PFSK-1 (cell line): ENCODE results near the gene PDE3B.

Source experiments
- FOXP2 ChIP-seq: optimal IDR thresholded peaks from 2 replicates; pipeline ENCODE3; 2011; ENCODE audit warnings: borderline replicate concordance, control low read depth, inconsistent platforms; ENCODE audit not compliant: insufficient read depth; ENCODE audit errors: extremely low read length, extremely low read depth
- POLR2AphosphoS5 ChIP-seq: IDR thresholded peaks from 2 replicates; pipeline ENCODE4 v1.6.1; 2012; ENCODE audit warnings: low read depth, mild to moderate bottlenecking, control low read depth, low read length, moderate library complexity
- SIN3A ChIP-seq: IDR thresholded peaks from 2 replicates; pipeline ENCODE4 v1.6.1; 2012; ENCODE audit warnings: mild to moderate bottlenecking, low read length, moderate library complexity, borderline replicate concordance; ENCODE audit not compliant: insufficient read depth
- TAF1 ChIP-seq: IDR thresholded peaks from 2 replicates; pipeline ENCODE4 v1.6.1; 2012; ENCODE audit warnings: low read length, control low read depth, borderline replicate concordance; ENCODE audit not compliant: insufficient read depth
- TF ChIP-seq, protein P1 (sequence below), 2 experiments: IDR thresholded peaks; 2 replicates each; pipeline versions ENCODE4 v1.6.1 to v1.8.0; 2011 to 2012; ENCODE audit warnings: low read depth in 2 of 2, low read length in 2 of 2, control low read depth in 1 of 2, inconsistent platforms in 1 of 2, mild to moderate bottlenecking in 1 of 2, moderate library complexity in 1 of 2; ENCODE audit not compliant: insufficient read depth in 1 of 2

The PDE3B gene

DNA sequence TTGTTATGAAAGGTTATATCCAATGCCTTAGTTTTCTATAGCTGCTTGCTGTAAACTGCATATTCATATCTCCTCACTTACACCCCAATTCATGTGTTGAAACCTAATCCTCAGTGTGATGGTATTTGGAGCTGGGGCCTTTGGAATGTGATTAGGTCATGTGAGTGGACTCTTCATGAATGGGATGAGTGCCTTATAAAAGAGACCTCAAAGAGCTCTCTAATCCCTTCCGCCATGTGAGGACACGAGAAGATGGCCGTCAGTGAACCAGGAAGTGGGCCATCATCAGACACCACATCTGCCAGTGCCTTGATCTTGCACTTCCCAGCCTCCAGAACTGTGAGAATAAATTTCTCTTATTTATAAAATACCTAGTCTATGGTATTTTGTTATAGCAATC, 169.2 kb downstream of the PDE3B start:
- TF ChIP-seq FOXP2 (no peak), TAF1 (no peak), SIN3A (no peak), POLR2AphosphoS5 (no peak)
- TF ChIP-seq, protein P1, sequence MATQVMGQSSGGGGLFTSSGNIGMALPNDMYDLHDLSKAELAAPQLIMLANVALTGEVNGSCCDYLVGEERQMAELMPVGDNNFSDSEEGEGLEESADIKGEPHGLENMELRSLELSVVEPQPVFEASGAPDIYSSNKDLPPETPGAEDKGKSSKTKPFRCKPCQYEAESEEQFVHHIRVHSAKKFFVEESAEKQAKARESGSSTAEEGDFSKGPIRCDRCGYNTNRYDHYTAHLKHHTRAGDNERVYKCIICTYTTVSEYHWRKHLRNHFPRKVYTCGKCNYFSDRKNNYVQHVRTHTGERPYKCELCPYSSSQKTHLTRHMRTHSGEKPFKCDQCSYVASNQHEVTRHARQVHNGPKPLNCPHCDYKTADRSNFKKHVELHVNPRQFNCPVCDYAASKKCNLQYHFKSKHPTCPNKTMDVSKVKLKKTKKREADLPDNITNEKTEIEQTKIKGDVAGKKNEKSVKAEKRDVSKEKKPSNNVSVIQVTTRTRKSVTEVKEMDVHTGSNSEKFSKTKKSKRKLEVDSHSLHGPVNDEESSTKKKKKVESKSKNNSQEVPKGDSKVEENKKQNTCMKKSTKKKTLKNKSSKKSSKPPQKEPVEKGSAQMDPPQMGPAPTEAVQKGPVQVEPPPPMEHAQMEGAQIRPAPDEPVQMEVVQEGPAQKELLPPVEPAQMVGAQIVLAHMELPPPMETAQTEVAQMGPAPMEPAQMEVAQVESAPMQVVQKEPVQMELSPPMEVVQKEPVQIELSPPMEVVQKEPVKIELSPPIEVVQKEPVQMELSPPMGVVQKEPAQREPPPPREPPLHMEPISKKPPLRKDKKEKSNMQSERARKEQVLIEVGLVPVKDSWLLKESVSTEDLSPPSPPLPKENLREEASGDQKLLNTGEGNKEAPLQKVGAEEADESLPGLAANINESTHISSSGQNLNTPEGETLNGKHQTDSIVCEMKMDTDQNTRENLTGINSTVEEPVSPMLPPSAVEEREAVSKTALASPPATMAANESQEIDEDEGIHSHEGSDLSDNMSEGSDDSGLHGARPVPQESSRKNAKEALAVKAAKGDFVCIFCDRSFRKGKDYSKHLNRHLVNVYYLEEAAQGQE (IDR thresholded peaks at IDR 0.05; ENCODE audit: insufficient read depth in 1 of 2, low read depth in 2 of 2, low read length in 2 of 2): no peak

DNA sequence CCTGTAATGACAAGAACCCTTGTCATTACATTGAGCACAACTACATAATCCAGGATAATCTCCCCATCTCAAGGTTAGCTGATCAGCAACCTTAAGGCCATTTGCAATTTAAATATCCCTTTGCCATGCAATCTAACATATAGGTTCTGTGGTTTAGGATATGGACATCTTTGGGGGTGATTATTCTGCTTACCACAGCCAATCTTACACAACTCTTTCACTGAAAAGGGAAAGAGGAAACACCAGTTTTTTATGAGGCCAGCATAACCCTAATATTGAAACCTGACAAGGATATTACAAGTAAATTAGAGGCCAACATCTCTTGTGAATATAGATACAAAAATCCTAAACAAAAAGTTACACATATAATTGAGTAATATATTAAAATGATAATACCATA, 169.9 kb downstream of the PDE3B start:
- no peak for TF ChIP-seq FOXP2
- TF ChIP-seq TAF1: no peak
- TF ChIP-seq SIN3A: no peak
- no peak for TF ChIP-seq POLR2AphosphoS5
- TF ChIP-seq, protein P1 (IDR thresholded peaks at IDR 0.05; ENCODE audit: insufficient read depth in 1 of 2, low read depth in 2 of 2, low read length in 2 of 2): no peak

DNA sequence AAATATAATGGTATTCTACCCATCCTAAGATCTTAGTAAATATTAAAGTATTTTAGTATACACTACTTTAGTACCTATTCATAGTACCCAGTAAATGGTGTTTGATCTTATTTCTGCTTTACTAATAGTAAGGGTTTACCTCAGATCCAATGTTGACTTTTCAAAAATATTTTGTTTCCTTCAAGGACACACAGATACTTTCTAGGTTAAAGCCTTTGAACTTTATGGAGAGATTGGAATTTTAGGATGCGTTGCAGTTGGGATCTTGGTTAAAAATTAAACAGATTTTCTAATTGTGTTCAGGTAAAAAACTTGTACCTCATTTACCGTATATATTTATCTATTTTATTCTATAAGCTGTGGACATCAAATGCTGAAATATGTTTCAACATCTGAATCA, 175.2 kb downstream of the PDE3B start:
- TF ChIP-seq TAF1 (no peak), SIN3A (no peak), POLR2AphosphoS5 (no peak), FOXP2 (no peak)
- TF ChIP-seq, protein P1 (IDR thresholded peaks at IDR 0.05; ENCODE audit: insufficient read depth in 1 of 2, low read depth in 2 of 2, low read length in 2 of 2): no peak

DNA sequence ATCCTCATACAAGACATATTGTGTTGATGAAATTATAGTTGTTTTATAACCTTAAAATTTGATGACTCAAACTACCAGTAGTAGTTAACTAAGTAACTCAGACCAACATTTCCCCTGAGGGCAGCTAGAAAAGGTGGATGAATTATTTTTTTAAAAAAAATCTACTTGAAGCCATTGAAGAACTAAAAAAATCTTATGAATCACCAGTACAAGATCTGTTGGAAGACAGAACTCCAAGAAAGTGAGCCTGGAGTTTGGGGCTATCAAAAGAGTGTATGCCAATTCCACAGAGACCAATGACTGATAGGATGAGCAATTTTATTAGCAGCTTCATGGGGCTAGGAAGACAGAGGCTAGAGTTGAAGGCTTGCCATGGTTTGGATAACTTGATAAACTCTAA, 176.0 kb downstream of the PDE3B start:
- no peak for TF ChIP-seq SIN3A

DNA sequence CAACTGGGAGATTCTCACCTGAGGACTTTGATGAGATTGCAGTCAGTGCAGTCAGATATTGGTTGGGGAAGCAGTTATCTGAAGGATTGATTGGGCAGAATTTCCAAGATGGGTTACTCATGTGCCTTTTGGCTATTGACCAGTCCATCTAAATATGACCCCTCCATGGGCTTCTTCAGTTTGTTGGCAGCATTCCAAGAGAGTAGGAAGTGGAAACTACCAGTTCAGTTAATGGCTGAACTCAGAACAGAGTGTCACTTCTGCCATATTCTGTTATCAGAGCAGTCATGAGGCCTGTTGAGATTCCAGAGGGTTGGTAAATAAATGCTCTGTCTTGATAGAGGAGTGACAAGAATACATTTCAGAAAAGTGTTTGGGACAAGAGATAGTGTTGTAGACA, 177.4 kb downstream of the PDE3B start:
- no peak for TF ChIP-seq TAF1
- TF ChIP-seq POLR2AphosphoS5: no peak
- TF ChIP-seq FOXP2: no peak
- TF ChIP-seq SIN3A: no peak

DNA sequence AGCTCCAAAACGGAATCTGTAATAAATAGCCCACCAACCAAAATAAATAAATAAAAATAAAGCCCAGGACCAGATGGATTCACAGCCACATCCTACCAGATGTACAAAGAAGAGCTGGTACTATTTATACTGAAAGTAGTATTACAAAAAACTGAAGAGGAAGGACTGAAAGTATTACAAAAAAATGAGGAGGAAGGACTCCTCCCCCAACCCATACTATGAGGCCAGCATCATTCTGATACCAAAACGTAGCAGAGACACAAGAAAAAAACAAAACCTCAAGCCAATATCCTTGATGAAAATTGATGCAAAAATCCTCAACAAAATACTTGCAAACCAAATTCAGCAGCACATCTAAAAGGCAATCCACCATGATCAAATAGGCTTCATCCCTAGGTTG, 183.0 kb downstream of the PDE3B start:
- no peak for TF ChIP-seq SIN3A
- TF ChIP-seq FOXP2: no peak
- TF ChIP-seq, protein P1 (IDR thresholded peaks at IDR 0.05; ENCODE audit: insufficient read depth in 1 of 2, low read depth in 2 of 2, low read length in 2 of 2): no peak
- no peak for TF ChIP-seq POLR2AphosphoS5
- no peak for TF ChIP-seq TAF1
